ENCODE measurements around the gene KIF3B. TPM values are rescaled to one million over a fixed set of nuclear protein-coding genes. Genes with fewer than 3 reads are reported as not detected.
A peak's percentile ranks its signal among the peaks of the same experiment; 100 is the strongest.

The KIF3B gene
- total RNA-seq: 37.4 and 39.4 TPM in 2 replicates

- Histone ChIP-seq H3K36me3 (ENCODE audit: insufficient read depth, low read length) (no peaks in the 10 kb centered on the region), H2AFZ (ENCODE audit: low read length) (peak within 1 kb of the TSS; percentile 100), H4K20me1 (ENCODE audit: insufficient read depth, low read length) (peaks cover 10% of the 10 kb centered on the region), H3K4me1 (ENCODE audit: insufficient read depth, low read length) (peaks cover 14% of the 10 kb centered on the region), H3K9me3 (ENCODE audit: low read depth, low read length) (no peaks in the 10 kb centered on the region), H3K27ac (ENCODE audit: low read depth, low read length) (peak within 1 kb of the TSS; percentile 75), H3K4me2 (ENCODE audit: insufficient read depth, low read length) (peak within 1 kb of the TSS; percentile 100), H3K27me3 (ENCODE audit: insufficient read depth, low read length) (peaks cover 3% of the 10 kb centered on the region), H3K4me3 (ENCODE audit: insufficient read depth, low read length) (peak within 1 kb of the TSS; percentile 94), H3K79me2 (ENCODE audit: insufficient read depth, low read length) (peaks cover 51% of the 10 kb centered on the region)
- TF ChIP-seq CTCF (IDR thresholded peaks at IDR 0.05; ENCODE audit: extremely low read depth, low read depth, low read length): no peak
- DNase-seq (ENCODE audit: insufficient read length, low spot score, missing footprints): peak; percentile 99
Observed at GRCh38 chr20:32277361-32278198, at the start of gene KIF3B. Gene KIF3B, plus strand, starts transcription at chr20:32277651. Its CDS starts 32,127 bp downstream, at chr20:32309778.

GRCh38 chr20:32227744-32228688, 49.4 kb upstream of the KIF3B start:
- Histone ChIP-seq H3K27me3 (ENCODE audit: insufficient read depth, low read length) (no peaks in the 10 kb centered on the region), H3K4me1 (ENCODE audit: insufficient read depth, low read length) (no peaks in the 10 kb centered on the region), H3K36me3 (ENCODE audit: insufficient read depth, low read length) (peaks cover 52% of the 10 kb centered on the region), H4K20me1 (ENCODE audit: insufficient read depth, low read length) (no peaks in the 10 kb centered on the region), H3K27ac (ENCODE audit: low read depth, low read length) (no peak overlapping the region), H3K4me3 (ENCODE audit: insufficient read depth, low read length) (no peak overlapping the region), H2AFZ (ENCODE audit: low read length) (no peak overlapping the region), H3K9me3 (ENCODE audit: low read depth, low read length) (no peaks in the 10 kb centered on the region), H3K4me2 (ENCODE audit: insufficient read depth, low read length) (no peak overlapping the region), H3K79me2 (ENCODE audit: insufficient read depth, low read length) (no peaks in the 10 kb centered on the region)
- no peak for TF ChIP-seq CTCF (IDR thresholded peaks at IDR 0.05; ENCODE audit: extremely low read depth, low read depth, low read length)
- DNase-seq (ENCODE audit: insufficient read length, low spot score, missing footprints): no peak

GRCh38 chr20:32229251-32229747, 48.2 kb upstream of the KIF3B start:
- H3K4me3 ChIP-seq (ENCODE audit: insufficient read depth, low read length): no peak overlapping the region
- H2AFZ ChIP-seq (ENCODE audit: low read length): no peak overlapping the region
- H3K4me1 ChIP-seq (ENCODE audit: insufficient read depth, low read length): no peaks in the 10 kb centered on the region
- no peak overlapping the region for H3K4me2 ChIP-seq (ENCODE audit: insufficient read depth, low read length)
- no peak overlapping the region for H3K27ac ChIP-seq (ENCODE audit: low read depth, low read length)
- H4K20me1 ChIP-seq (ENCODE audit: insufficient read depth, low read length): no peaks in the 10 kb centered on the region
- TF ChIP-seq CTCF (IDR thresholded peaks at IDR 0.05; ENCODE audit: extremely low read depth, low read depth, low read length): no peak
- no peaks in the 10 kb centered on the region for H3K27me3 ChIP-seq (ENCODE audit: insufficient read depth, low read length)
- DNase-seq (ENCODE audit: insufficient read length, low spot score, missing footprints): no peak
- H3K36me3 ChIP-seq (ENCODE audit: insufficient read depth, low read length): peaks cover 54% of the 10 kb centered on the region
- H3K79me2 ChIP-seq (ENCODE audit: insufficient read depth, low read length): no peaks in the 10 kb centered on the region
- H3K9me3 ChIP-seq (ENCODE audit: low read depth, low read length): no peaks in the 10 kb centered on the region
